ENCODE data around the gene UNCX.
A peak's percentile ranks its signal among the peaks of the same experiment; 100 is the strongest.
"Not testable (repeated sequence)": the region's sequence is repeated elsewhere in the genome, so short reads cannot be mapped to it uniquely, and the experiment has no call there.

UNCX gene

DNA sequence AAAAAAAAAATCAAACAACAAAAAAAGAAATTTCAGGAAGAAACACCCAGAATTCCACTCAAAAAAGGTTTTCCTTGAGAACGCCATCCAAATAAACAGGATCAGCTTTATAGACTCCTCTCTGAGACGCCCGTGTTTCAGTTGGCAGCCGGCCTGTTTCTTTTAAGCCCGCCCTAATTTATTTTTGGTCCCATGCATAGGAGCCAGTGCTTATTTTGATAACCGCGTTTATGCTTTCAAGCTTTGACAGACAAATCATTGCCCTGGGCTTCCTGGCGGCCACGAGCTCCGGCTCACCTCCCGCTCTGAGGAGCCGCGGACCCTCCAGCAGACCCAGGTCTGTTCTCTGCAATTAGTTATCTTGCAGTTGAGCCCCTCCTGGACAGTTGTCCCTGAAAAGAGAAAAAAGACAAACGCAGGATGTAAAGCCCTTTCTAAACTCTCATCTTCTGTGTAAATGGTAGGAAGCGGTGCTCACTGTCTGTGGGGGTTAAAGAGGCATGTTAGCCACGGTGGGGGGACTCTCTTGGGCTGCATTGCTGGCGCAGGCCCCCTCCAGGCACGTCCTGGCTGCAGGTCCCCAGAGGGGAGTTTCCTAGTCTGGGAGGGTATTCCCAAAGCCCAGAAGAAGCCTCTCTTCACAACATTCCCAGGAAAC, 22.2 kb upstream of the UNCX start:
- no peak overlapping the region for H3K4me3 ChIP-seq (ENCODE audit: low read depth, low read length)
- no peak for TF ChIP-seq CTCF (conservative IDR thresholded peaks at IDR 0.05; ENCODE audit: low read depth, low read length)
- peak; percentile 25 for DNase-seq (ENCODE audit: low read depth)

DNA sequence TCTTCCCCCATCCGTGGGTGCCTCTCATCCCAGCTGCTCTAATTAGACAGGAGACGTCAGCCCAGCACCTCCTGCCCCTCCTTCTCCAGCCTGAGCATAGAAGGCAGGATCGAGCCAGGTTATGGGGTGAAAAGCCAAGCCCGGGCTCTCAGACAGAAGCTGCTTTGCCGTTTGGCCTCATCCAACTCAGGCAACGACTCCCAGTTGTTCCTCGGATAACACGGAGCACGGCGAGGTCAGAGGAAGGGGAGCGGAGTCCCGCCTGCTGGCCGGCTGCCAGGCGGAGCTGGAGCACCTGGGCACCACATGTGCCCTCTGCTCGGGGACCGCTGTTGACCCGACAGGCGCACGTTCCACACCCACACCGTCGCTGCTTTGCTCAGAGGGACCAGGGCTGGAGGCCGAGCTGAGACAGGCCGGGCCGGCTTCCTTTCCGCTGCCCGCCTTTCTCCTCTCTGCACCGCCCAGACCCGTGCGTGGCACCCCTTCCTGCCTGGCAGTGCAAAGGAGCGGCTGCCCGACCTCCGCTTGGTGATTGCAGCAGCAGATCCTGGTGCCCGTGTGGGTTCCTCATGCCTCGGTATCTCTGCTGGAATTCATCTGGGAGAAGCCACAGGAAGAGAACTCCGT, 21.6 kb upstream of the UNCX start:
- DNase-seq (ENCODE audit: low read depth), result peak; percentile 28
- TF ChIP-seq CTCF (conservative IDR thresholded peaks at IDR 0.05; ENCODE audit: low read depth, low read length), result no peak
- H3K4me3 ChIP-seq (ENCODE audit: low read depth, low read length), result no peak overlapping the region

DNA sequence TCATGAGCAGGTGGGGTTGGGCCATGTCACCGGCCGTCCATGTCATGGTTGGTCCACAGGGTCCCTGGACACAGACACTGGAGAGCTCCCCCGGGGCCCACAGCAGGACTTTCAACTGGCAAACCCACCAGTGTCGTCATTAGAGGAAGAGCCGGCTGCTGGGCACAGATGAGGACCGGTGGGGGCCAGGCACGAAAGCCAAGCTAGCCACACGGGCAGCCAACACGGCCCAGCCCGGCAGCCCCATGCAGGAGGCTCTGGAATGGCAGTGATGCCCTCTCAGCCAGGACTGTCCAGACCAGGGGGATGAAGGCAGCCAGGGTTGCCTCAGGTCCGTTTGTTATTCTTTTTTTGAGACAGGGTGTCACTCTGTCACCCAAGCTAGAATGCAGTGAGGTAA, 21.1 kb upstream of the UNCX start:
- H3K4me3 ChIP-seq (ENCODE audit: low read depth, low read length), result no peak overlapping the region
- no peak for TF ChIP-seq CTCF (conservative IDR thresholded peaks at IDR 0.05; ENCODE audit: low read depth, low read length)
- no peak for DNase-seq (ENCODE audit: low read depth)

GRCh38 chr7:1212025-1212424, 20.6 kb upstream of the UNCX start:
- not testable (repeated sequence) for DNase-seq (ENCODE audit: low read depth); H3K4me3 ChIP-seq (ENCODE audit: low read depth, low read length)

DNA sequence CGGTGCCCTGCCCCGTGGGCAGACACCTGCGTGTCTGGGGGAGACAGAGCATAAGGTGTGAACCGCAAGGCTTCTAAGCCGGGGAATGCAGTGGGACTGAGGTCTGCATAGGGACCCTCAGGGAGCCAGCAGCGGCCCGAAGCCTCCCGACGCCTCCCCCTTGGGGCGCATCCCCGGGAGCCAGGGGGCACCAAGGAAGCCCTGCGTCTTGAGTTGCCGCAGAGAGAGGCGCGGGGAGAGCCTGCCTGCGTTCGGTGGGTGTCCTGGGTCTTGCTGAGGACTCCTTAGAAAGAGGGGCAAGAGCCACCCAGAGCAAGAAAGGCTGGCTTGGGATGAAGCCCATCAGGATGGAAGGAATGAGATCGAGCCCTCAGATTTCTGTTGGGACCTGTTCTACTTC, 18.2 kb upstream of the UNCX start:
- no peak for TF ChIP-seq CTCF (conservative IDR thresholded peaks at IDR 0.05; ENCODE audit: low read depth, low read length)

DNA sequence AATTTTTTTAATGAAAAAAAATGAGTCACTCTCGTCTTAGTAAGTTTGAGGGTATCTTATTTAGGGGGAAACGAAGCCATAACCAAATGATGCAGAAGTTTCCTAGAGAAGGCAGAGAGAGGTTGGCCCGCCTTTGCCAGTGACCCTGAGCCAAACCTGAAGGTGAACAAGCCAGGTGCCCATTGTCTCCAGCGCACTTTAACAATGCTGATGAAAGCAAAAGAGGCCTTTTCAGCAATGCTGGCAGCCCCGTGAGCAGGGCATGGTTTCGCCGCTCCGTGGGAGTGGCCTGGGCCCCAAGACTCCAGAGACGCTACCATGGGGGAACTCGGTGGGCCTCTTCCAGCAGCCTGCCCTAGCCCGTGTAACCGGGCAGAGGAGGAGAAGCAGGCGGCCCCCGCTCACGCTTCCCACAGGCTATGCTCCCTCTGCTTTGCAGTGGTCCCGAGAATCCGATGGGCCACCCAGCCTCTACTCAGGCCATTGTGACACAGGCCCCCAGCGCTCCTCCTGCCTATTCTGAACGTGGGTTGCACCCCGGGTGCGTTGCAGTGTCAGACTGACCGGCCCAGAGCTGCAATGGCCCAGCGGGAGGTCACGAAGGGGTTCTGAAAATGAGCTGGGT, 14.0 kb upstream of the UNCX start:
- no peak for TF ChIP-seq CTCF (conservative IDR thresholded peaks at IDR 0.05; ENCODE audit: low read depth, low read length)
- H3K4me3 ChIP-seq (ENCODE audit: low read depth, low read length), result no peak overlapping the region
- DNase-seq (ENCODE audit: low read depth), result no peak

More for the DNA sequence above, 18.2 kb upstream of the UNCX start:
- DNase-seq (ENCODE audit: low read depth), result no peak
- H3K4me3 ChIP-seq (ENCODE audit: low read depth, low read length), result no peak overlapping the region

- no peak overlapping the region for H3K4me3 ChIP-seq (ENCODE audit: low read depth, low read length)
- DNase-seq (ENCODE audit: low read depth), result no peak
- TF ChIP-seq CTCF (conservative IDR thresholded peaks at IDR 0.05; ENCODE audit: low read depth, low read length), result no peak
Measured at GRCh38 chr7:1219498-1219897, 13.2 kb upstream of the UNCX start.
